HepG2 (cell line): Measurements from ENCODE around the gene FNIP2. TPM values are rescaled to one million over a fixed set of nuclear protein-coding genes. Genes with fewer than 3 reads are reported as not detected.

Experiments used
- ATAC-seq: fragments of 200-7000 bp; cut with Tn5 transposase; 3 replicates; pipeline ENCODE4 v1.9.1; 2020; ENCODE audit warnings: mild to moderate bottlenecking, moderate library complexity
- BruUV-seq: library from RNA; stranded (reverse); fragments of 400-500 nt; replicated peaks from 2 replicates; lab custom pipeline; 2021; lab: Mats Ljungman, UMichigan
- CTCF ChIA-PET: fragments of 300-600 bp; formaldehyde crosslinking; extraction: SDS; loops from one replicate; lab custom pipeline; 2021; ENCODE audit warnings: low total read pairs, inconsistent platforms, low intra/inter-chr PET ratio; lab: Yijun Ruan, JAX
- POLR2A ChIA-PET: fragments of 350-600 bp; sonication (Branson Sonifier 250); formaldehyde crosslinking; loops from one replicate; lab custom pipeline; 2020; ENCODE audit warnings: antibody characterized with exemption, inconsistent platforms; lab: Yijun Ruan, JAX
- DNase-seq: peaks from one replicate; pipeline ENCODE4 v3.0.0-alpha.2; 2015; ENCODE audit warnings: low spot score
- FAIRE-seq: peaks from 3 replicates; lab custom pipeline; 2011; peaks lifted over from hg19 to GRCh38; lab: Jason Lieb, UNC
- H2AFZ ChIP-seq: one replicate; pipeline ENCODE4 v1.6.1; 2011; ENCODE audit warnings: low read length, inconsistent platforms
- H3K27ac ChIP-seq: fragments of 300-600 bp; 3 replicates; pipeline ENCODE4 v1.8.0; 2011; ENCODE audit warnings: mixed run types, mild to moderate bottlenecking, mixed read lengths, low read length, inconsistent platforms; ENCODE audit not compliant: insufficient read depth; ENCODE audit errors: extremely low read length
- H3K27me3 ChIP-seq, 2 experiments: fragments of 200-600 bp in 1 of 2; 2 replicates in 1 of 2; 3 replicates in 1 of 2; pipeline versions ENCODE4 v1.6.0 to v1.8.0; 2011; ENCODE audit warnings: low read length in 2 of 2, mild to moderate bottlenecking in 2 of 2, moderate library complexity in 2 of 2, inconsistent platforms in 1 of 2; ENCODE audit not compliant: insufficient read depth in 2 of 2, control insufficient read depth in 1 of 2
- H3K36me3 ChIP-seq, 2 experiments: fragments of 200-600 bp in 1 of 2; replicated peaks in 1 of 2; 2 replicates in 1 of 2; 3 replicates in 1 of 2; pipeline versions ENCODE4 v1.5.1 to v1.8.0; 2011; ENCODE audit warnings: low read length in 2 of 2, inconsistent platforms in 1 of 2; ENCODE audit not compliant: insufficient read depth in 2 of 2, control insufficient read depth in 1 of 2
- H3K4me1 ChIP-seq: 2 replicates; pipeline ENCODE4 v1.5.1; 2012; ENCODE audit warnings: low read length, inconsistent platforms; ENCODE audit not compliant: insufficient read depth
- H3K4me2 ChIP-seq: 2 replicates; pipeline ENCODE4 v1.6.0; 2011; ENCODE audit warnings: low read depth, low read length, inconsistent platforms
- H3K4me3 ChIP-seq, 3 experiments: fragments of 200-600 bp in 1 of 3; sonication (generic), shearing (Covaris generic) in 1 of 3; replicated peaks in 1 of 3; 2 replicates each; pipeline ENCODE4 v1.5.1; 2011 to 2016; ENCODE audit warnings: low read length in 3 of 3, inconsistent platforms in 2 of 3, low read depth in 2 of 3, mild to moderate bottlenecking in 2 of 3, control low read depth in 1 of 3, mixed read lengths in 1 of 3; ENCODE audit not compliant: insufficient read depth in 1 of 3
- H3K79me2 ChIP-seq: one replicate; pipeline ENCODE4 v1.6.1; 2011; ENCODE audit warnings: low read length, inconsistent platforms; ENCODE audit not compliant: insufficient read depth
- H3K9ac ChIP-seq: 2 replicates; pipeline ENCODE4 v1.6.0; 2011; ENCODE audit warnings: mild to moderate bottlenecking, low read depth, low read length, inconsistent platforms; ENCODE audit not compliant: insufficient read depth
- H3K9me3 ChIP-seq: 2 replicates; pipeline ENCODE4 v1.5.1; 2012; ENCODE audit warnings: mild to moderate bottlenecking, low read length
- H4K20me1 ChIP-seq: 2 replicates; pipeline ENCODE4 v1.6.0; 2011; ENCODE audit warnings: inconsistent platforms, mild to moderate bottlenecking, low read length, moderate library complexity; ENCODE audit not compliant: insufficient read depth
- ATF1 ChIP-seq: IDR thresholded peaks from 2 replicates; pipeline ENCODE4 v1.6.1; 2016; ENCODE audit warnings: mild to moderate bottlenecking, control low read depth
- DNMT3B ChIP-seq: conservative IDR thresholded peaks from 2 replicates; pipeline ENCODE4 v1.6.1; 2016; ENCODE audit warnings: missing biosample characterization, control low read depth
- GATAD2A ChIP-seq: IDR thresholded peaks from 2 replicates; pipeline ENCODE4 v1.6.1; 2016
- THAP9 ChIP-seq: sonication (generic); formaldehyde crosslinking; IDR thresholded peaks from 2 replicates; pipeline ENCODE4; 2020; ENCODE audit warnings: missing genetic modification reagents, mild to moderate bottlenecking, borderline replicate concordance
- ZMAT3 ChIP-seq: sonication (generic); formaldehyde crosslinking; conservative IDR thresholded peaks from 2 replicates; pipeline ENCODE4 v1.7.0; 2021; ENCODE audit warnings: missing genetic modification reagents
- ZMYM2 ChIP-seq: sonication (generic); formaldehyde crosslinking; IDR thresholded peaks from 2 replicates; pipeline ENCODE4 v1.8.0; 2022; ENCODE audit warnings: mild to moderate bottlenecking, missing genetic modification reagents
- ZNF121 ChIP-seq: sonication (generic); formaldehyde crosslinking; IDR thresholded peaks from 2 replicates; pipeline ENCODE4 v1.5.0; 2020; ENCODE audit warnings: mild to moderate bottlenecking, missing genetic modification reagents
- ZNF550 ChIP-seq: sonication (generic); formaldehyde crosslinking; IDR thresholded peaks from 2 replicates; pipeline ENCODE4 v1.4.0; 2020; ENCODE audit warnings: mild to moderate bottlenecking, missing genetic modification reagents, borderline replicate concordance
- ZNF670 ChIP-seq: sonication (generic); formaldehyde crosslinking; IDR thresholded peaks from 2 replicates; pipeline ENCODE4 v1.8.0; 2022; ENCODE audit warnings: mild to moderate bottlenecking, missing genetic modification reagents, borderline replicate concordance
- ZSCAN12 ChIP-seq: sonication (generic); formaldehyde crosslinking; IDR thresholded peaks from 2 replicates; pipeline ENCODE4 v1.9.0; 2021; ENCODE audit warnings: mild to moderate bottlenecking, missing genetic modification reagents
- ZSCAN21 ChIP-seq: sonication (generic); formaldehyde crosslinking; IDR thresholded peaks from 2 replicates; pipeline ENCODE4 v1.8.0; 2022; ENCODE audit warnings: mild to moderate bottlenecking, missing genetic modification reagents, moderate library complexity, borderline replicate concordance
- WGBS: methylation state at CpG from one replicate; pipeline ENCODE4 v1.1.6; 2017; ENCODE audit warnings: low lambda C conversion rate; 5-methylcytosine and 5-hydroxymethylcytosine counted together
- in situ Hi-C: cut with HindIII; loops from 2 replicates; pipeline ENCODE4 v1.10.0; 2017; ENCODE audit warnings: low pct_unique_long_range_greater_than_20kb; ENCODE audit not compliant: extremely low pct_ligation_motif_present
- intact Hi-C: fragments of 100-400 bp; cut with micrococcal nuclease; formaldehyde crosslinking; loops from one replicate; pipeline ENCODE4 v1.10.0; 2022; ENCODE audit not compliant: unreplicated experiment
- polyA plus RNA-seq, 8 experiments: library from polyadenylated mRNA; depleted of rRNA in 3 of 8; stranded (reverse) in 7 of 8; unstranded in 1 of 8; fragments of >200 nt; fragmentation: Illumina TruSeq in 4 of 8; extraction: Trizol in 4 of 8; gene quantifications; 2 replicates each; pipeline versions ENCODE4 v1.2.1 to v1.2.3, GENCODE V29; 2011 to 2016; ENCODE audit warnings: low read depth in 4 of 8, missing spikeins in 1 of 8, mixed read lengths in 1 of 8; ENCODE audit not compliant: insufficient read depth in 1 of 8
- total RNA-seq, 5 experiments: library from RNA; depleted of rRNA; stranded (reverse); fragments of >200 nt; fragmentation: Illumina TruSeq; extraction: Trizol; gene quantifications; 2 replicates each; pipeline ENCODE4 v1.2.3, GENCODE V29; 2016; ENCODE audit warnings: low read depth in 1 of 5

Gene FNIP2
- total and polyA plus RNA-seq, 2 of the 13 experiments (the other 11 are each of a cell fraction or from before 2014, with no cell fraction given): 15.5 to 21.0 TPM

- no peak for DNase-seq
- no peak for ATAC-seq
- CTCF ChIA-PET: no interaction called here
- Histone ChIP-seq H3K9ac (no peak overlapping the region), H3K4me3 (no peak overlapping the region), H3K27me3 (no peaks in the 10 kb centered on the region), H4K20me1 (no peaks in the 10 kb centered on the region), H3K4me1 (0 out of 2 replicates have a peak, but pooled peaks cover 7% of the 10 kb centered on the region), H3K4me2 (peak overlapping the region; percentile 20), H2AFZ (no peak overlapping the region), H3K79me2 (no peaks in the 10 kb centered on the region), H3K36me3 (no peaks in the 10 kb centered on the region), H3K9me3 (no peaks in the 10 kb centered on the region), H3K27ac (no peak overlapping the region)
- no peak for FAIRE-seq
- intact Hi-C loops: no loop called here
- POLR2A ChIA-PET: no interaction called here
- no TSS peak for BruUV-seq
- in situ Hi-C loops: no loop called here
- TF ChIP-seq GATAD2A (CRISPR knock-in tag) (no peak), ZNF670 (CRISPR knock-in tag) (no peak), ZNF121 (CRISPR knock-in tag) (no peak), THAP9 (CRISPR knock-in tag) (no peak), ZMAT3 (CRISPR knock-in tag) (no peak), ZSCAN12 (CRISPR knock-in tag) (no peak), ATF1 (CRISPR knock-in tag) (no peak), ZNF550 (CRISPR knock-in tag) (no peak), ZSCAN21 (CRISPR knock-in tag) (no peak), ZMYM2 (CRISPR knock-in tag) (no peak), DNMT3B (no peak)
- 24% methylated on average over 5 of the region's 5 CpGs for WGBS
Measured at GRCh38 chr4:158929939-158930638, 161.3 kb downstream of the FNIP2 start.
